Activated CD8-positive, alpha-beta T cell treated with anti-CD3 and anti-CD28 coated beads, Interleukin-2, amount 10 ng/mL, durations not matched to agents 7 days and 5 days (primary cell): ENCODE measurements around the gene ACVR1B. TPM values are rescaled to one million over a fixed set of nuclear protein-coding genes. Genes with fewer than 3 reads are reported as not detected.

Experiments
- ATAC-seq: fragments of 150-1000 bp; cut with Tn5 transposase; one replicate; pipeline ENCODE4 v1.10.0; 2021; ENCODE audit warnings: moderate library complexity
- CTCF ChIA-PET: fragments of 350-600 bp; sonication (Branson Sonifier 250); formaldehyde crosslinking; loops from one replicate; lab custom pipeline; 2021; ENCODE audit warnings: antibody characterized with exemption; lab: Charles Lee
- POLR2A ChIA-PET: fragments of 350-600 bp; sonication (Branson Sonifier 250); formaldehyde crosslinking; loops from one replicate; lab custom pipeline; 2021; ENCODE audit warnings: antibody characterized with exemption; lab: Charles Lee
- DNase-seq: peaks from one replicate; pipeline ENCODE4 v3.0.0-alpha.2; 2020
- H3K27ac Mint-ChIP-seq: one replicate; pipeline ENCODE4 v1.8.0; 2021; ENCODE audit warnings: mild to moderate bottlenecking, mixed read lengths
- H3K27me3 Mint-ChIP-seq: one replicate; pipeline ENCODE4 v1.8.0; 2021; ENCODE audit warnings: low read depth, mixed read lengths
- H3K36me3 Mint-ChIP-seq: one replicate; pipeline ENCODE4 v1.8.0; 2021; ENCODE audit warnings: low read depth, mixed read lengths
- H3K4me1 Mint-ChIP-seq: one replicate; pipeline ENCODE4 v1.8.0; 2021; ENCODE audit warnings: low read depth, mixed read lengths
- H3K4me3 Mint-ChIP-seq: one replicate; pipeline ENCODE4 v1.8.0; 2021; ENCODE audit warnings: mild to moderate bottlenecking, mixed read lengths
- H3K9me3 Mint-ChIP-seq: one replicate; pipeline ENCODE4 v1.8.0; 2022; ENCODE audit warnings: mixed read lengths; ENCODE audit not compliant: insufficient read depth
- total RNA-seq, 2 experiments: library from RNA; stranded (reverse); gene quantifications; one replicate each; pipeline ENCODE4 v1.2.3, GENCODE V29; 2021

Gene ACVR1B
- total RNA-seq, 2 experiments from 2014 or later: 7.8 to 8.8 TPM

DNA sequence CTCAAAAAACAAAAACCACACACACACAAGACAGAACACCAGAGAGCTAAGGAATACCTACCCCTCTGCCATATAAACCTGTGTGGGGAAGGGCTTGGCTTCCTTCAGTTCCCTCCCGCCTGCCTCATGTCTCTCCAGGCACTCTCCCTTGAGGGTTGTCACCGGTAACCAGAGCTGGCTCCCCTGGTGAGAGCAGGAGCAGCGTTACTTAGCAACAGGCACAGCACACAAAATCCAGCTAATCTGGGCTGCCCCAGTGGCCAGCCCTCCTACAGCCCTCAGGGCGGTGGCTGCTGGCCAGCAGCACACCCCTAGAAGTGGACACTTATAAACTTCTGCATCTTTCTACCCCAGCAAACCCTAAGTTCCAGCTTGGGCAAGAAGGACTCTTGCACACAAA, 78.2 kb downstream of the ACVR1B start:
- Mint-ChIP-seq H3K4me1 (peaks cover 43% of the 10 kb centered on the region), H3K36me3 (no peaks in the 10 kb centered on the region), H3K27me3 (peaks cover 2% of the 10 kb centered on the region), H3K27ac (no peak overlapping the region), H3K9me3 (no peaks in the 10 kb centered on the region), H3K4me3 (no peak overlapping the region)
- ATAC-seq: no peak
- no peak for DNase-seq
- POLR2A ChIA-PET: no interaction called here
- CTCF ChIA-PET: interaction anchor here (0.9 to 14.5 kb wide), 6 partner anchors 21 to 95 kb away, joined by 3 to 486 read pairs (median 5); partner anchors contain the start of genes ATG101, NR4A1 and SMIM41

DNA sequence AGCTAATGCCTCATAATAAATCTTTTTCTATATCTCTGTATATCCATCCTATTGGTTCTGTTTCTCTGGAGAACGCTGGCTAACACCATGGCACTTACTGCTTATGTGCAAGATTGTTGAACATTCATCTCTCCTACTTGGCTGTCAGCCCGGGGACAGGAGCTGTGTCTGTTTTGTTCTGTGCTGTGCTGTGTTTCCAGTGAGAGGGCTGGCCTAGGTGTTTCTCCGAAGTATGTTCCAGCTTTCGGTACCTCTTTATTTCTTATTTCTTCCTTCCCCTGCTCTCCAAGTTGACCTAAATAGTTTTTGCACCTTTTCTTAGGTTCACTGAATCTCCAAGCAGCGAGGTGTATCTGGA, 80.9 kb downstream of the ACVR1B start:
- H3K27ac Mint-ChIP-seq: peak overlapping the region; percentile 83
- peak; percentile 7 for ATAC-seq
- no peaks in the 10 kb centered on the region for H3K9me3 Mint-ChIP-seq
- no peak for DNase-seq
- H3K36me3 Mint-ChIP-seq: no peaks in the 10 kb centered on the region
- CTCF ChIA-PET: interaction anchor here (0.7 to 18.7 kb wide), 16 partner anchors 8 to 89 kb away, joined by 3 to 486 read pairs (median 6); partner anchors contain the start of genes ATG101, NR4A1 and SMIM41
- peak overlapping the region; percentile 73 for H3K4me3 Mint-ChIP-seq
- H3K4me1 Mint-ChIP-seq: peaks cover 37% of the 10 kb centered on the region
- POLR2A ChIA-PET: interaction anchor here (0.8 to 2.4 kb wide), 4 partner anchors 11 to 56 kb away, joined by 3 to 10 read pairs (median 3); partner anchors contain the start of genes ATG101 and NR4A1
- H3K27me3 Mint-ChIP-seq: peaks cover 11% of the 10 kb centered on the region

DNA sequence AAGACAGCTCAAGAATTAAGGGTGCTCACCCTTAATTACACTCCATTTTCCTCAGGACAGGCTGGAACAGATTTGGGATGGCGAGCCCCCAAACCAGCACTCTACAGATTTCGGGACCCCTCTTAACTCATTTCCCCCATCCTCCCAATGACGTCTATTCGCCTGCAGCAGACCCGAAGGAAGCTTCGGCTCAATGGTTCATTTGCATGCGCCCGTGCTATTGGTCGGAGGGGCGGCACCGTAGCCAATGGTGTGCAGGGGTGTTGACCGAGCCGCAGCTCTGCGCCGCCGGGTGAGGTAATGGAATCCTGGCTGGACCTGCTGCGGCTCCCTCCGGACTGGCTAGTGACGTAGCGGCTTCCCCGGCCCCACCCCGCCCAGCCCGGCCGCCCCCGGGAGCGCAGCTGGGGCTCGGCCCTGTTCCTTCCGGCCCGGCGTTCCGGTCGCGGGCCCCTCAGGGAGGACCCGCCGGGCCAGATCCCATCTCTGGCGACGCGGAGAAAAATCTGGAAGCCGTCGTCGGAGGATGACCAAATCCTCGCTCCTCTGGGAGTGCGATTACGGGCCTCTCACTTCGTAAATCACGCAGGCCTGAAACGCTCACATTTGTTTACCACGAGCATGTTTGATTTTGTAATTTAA, 81.4 kb downstream of the ACVR1B start:
- CTCF ChIA-PET: interaction anchor here (0.7 to 18.7 kb wide), 16 partner anchors 8 to 89 kb away, joined by 3 to 486 read pairs (median 6); partner anchors contain the start of genes ATG101, NR4A1 and SMIM41
- H3K9me3 Mint-ChIP-seq: no peaks in the 10 kb centered on the region
- peak; percentile 91 for ATAC-seq
- peaks cover 39% of the 10 kb centered on the region for H3K4me1 Mint-ChIP-seq
- POLR2A ChIA-PET: interaction anchor here (0.8 to 2.4 kb wide), 4 partner anchors 8 to 55 kb away, joined by 3 to 10 read pairs (median 4); partner anchors contain the start of gene NR4A1
- H3K27ac Mint-ChIP-seq: peak overlapping the region; percentile 84
- peaks cover 11% of the 10 kb centered on the region for H3K27me3 Mint-ChIP-seq
- H3K4me3 Mint-ChIP-seq: peak overlapping the region; percentile 73
- no peaks in the 10 kb centered on the region for H3K36me3 Mint-ChIP-seq
- peak; percentile 95 for DNase-seq

DNA sequence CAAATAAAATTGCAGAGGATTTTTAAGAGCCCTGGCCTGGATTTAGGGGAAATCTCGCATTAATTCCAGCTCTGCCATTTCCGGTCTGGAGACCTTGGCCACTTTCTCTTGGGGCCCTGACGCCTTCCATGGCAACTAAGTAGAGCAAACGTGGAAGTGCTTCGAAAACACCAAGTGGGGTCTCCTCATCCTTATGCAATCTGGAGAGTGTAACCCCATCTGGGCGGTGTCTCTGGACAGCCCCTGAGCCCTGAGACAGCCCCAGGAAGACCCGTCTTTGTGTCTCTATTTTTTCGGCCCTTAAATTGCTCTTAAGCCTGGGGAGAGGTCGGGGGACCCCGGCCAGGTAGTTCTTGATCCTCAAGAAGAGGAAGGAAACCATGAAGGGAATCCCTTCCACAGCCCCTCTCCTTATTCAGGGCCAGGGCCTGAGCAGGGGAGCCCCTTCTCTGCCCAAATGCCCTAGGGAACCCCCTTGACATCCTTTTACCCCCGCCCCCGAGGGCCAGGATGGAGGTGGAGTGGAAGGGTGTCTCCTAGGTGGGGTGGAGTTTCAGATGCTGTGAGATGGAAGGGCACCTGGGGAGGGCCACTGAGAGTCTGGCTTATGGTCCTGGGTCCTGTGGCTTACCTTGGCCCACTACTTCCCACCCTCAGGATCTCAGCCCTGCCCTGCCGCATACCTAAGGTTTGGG, 82.1 kb downstream of the ACVR1B start:
- Mint-ChIP-seq H3K4me3 (peak overlapping the region; percentile 73), H3K9me3 (no peaks in the 10 kb centered on the region), H3K36me3 (no peaks in the 10 kb centered on the region), H3K27ac (peak overlapping the region; percentile 84), H3K27me3 (peaks cover 14% of the 10 kb centered on the region), H3K4me1 (peaks cover 44% of the 10 kb centered on the region)
- ChIA-PET CTCF (interaction anchor here (1.0 to 18.7 kb wide), 12 partner anchors 9 to 88 kb away, joined by 4 to 486 read pairs (median 8); partner anchors contain the start of genes ATG101, NR4A1 and SMIM41), POLR2A (interaction anchor here (1.1 to 2.4 kb wide), 2 partner anchors 9 to 17 kb away, joined by 4 to 10 read pairs; partner anchors contain the start of gene NR4A1)
- DNase-seq: no peak
- no peak for ATAC-seq

DNA sequence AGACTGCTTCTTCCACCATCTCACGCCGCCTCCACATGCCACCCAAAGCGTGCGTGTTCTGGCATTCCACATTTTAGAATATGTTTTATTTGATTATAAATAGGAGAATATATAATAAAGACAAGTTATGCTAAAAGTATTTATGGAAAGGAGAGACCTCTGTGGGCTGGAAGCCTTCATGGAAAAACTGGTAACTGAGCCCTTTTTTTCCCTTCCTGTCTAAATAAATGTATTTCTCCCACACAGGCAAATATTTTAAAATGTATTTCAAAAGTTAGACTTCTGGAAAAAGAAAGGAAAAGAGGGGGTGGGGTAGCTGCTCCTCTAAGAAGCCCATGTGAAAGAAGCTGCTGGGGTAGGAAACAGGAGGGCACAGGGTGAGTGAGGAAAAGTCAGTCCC, 83.7 kb downstream of the ACVR1B start:
- CTCF ChIA-PET: interaction anchor here (1.4 to 18.7 kb wide), 2 partner anchors 11 to 35 kb away, joined by 4 to 290 read pairs; partner anchors contain the start of gene ATG101

DNA sequence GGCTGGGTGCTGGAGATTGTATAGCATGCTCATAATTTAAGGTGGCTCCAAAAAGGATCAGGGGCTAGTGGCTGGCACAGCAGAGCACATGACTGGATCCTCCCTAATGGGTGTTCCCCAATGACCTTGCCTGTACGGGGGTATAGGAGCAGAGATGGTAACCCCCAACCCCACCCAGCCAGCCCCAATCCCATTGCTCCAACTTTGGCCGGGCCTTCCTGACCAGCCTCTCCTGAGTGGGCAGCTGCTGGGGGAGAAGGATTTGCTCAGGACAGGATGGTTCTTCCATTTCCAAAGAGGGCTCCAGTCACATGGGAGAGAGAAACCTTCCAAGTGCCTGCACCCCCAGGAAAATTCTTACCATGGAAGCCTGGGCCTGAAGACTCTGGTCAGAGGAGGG, 84.4 kb downstream of the ACVR1B start:
- no peak for ATAC-seq
- peaks cover 50% of the 10 kb centered on the region for H3K4me1 Mint-ChIP-seq

More for the DNA sequence above, 83.7 kb downstream of the ACVR1B start:
- Mint-ChIP-seq H3K27ac (no peak overlapping the region), H3K27me3 (peaks cover 14% of the 10 kb centered on the region), H3K36me3 (no peaks in the 10 kb centered on the region), H3K4me3 (no peak overlapping the region), H3K4me1 (peaks cover 49% of the 10 kb centered on the region), H3K9me3 (no peaks in the 10 kb centered on the region)
- DNase-seq: no peak
- POLR2A ChIA-PET: no interaction called here
- no peak for ATAC-seq

DNA sequence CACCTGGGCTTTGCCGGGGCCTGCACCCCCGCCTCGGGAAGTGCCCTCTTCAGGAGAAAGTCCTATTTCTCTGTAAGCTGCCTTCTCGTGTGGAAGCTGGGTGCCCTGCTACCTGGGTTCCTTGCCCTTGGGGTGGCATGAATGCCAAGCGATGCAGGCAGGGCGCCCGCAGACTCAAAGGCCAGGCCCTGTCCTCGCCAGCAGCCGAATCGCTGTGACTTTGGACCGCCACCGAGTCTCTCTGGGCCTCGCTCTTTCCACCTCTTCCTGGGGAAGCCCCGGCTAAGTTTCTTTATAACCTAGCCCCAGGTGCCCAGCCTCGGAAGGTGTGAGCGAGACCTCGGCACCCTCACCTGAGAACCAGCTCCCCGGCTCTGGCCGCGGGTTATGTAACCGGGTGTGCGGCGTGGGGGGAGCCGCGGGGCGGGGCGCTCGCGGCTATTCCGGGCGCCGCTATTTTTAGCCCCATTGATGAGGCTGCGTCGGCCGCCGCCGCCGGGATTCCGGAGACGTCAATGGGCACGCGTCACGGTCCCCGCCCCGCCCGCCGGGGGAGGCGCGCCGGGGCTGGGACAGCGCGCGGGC, 85.2 kb downstream of the ACVR1B start:
- Mint-ChIP-seq H3K27ac (no peak overlapping the region), H3K9me3 (no peaks in the 10 kb centered on the region), H3K4me1 (peaks cover 55% of the 10 kb centered on the region), H3K36me3 (no peaks in the 10 kb centered on the region), H3K4me3 (peak overlapping the region; percentile 61), H3K27me3 (peaks cover 14% of the 10 kb centered on the region)
- POLR2A ChIA-PET: interaction anchor here (1.9 kb wide), 1 partner anchor 15 kb away, joined by 8 read pairs; the partner anchor contains the start of gene NR4A1
- DNase-seq (peak; percentile 84), ATAC-seq (peak; percentile 52)
- CTCF ChIA-PET: interaction anchor here (1.8 to 18.7 kb wide), 3 partner anchors 13 to 46 kb away, joined by 5 to 290 read pairs (median 6); partner anchors contain the start of gene ATG101

More for the DNA sequence above, 84.4 kb downstream of the ACVR1B start:
- CTCF ChIA-PET: interaction anchor here (1.8 to 18.7 kb wide), 3 partner anchors 12 to 47 kb away, joined by 5 to 290 read pairs (median 6); partner anchors contain the start of gene ATG101
- H3K27ac Mint-ChIP-seq: no peak overlapping the region
- POLR2A ChIA-PET: interaction anchor here (1.9 kb wide), 1 partner anchor 15 kb away, joined by 8 read pairs; the partner anchor contains the start of gene NR4A1
- DNase-seq: no peak
- no peaks in the 10 kb centered on the region for H3K9me3 Mint-ChIP-seq
- H3K36me3 Mint-ChIP-seq: no peaks in the 10 kb centered on the region
- peak overlapping the region; percentile 61 for H3K4me3 Mint-ChIP-seq
- H3K27me3 Mint-ChIP-seq: peaks cover 14% of the 10 kb centered on the region

DNA sequence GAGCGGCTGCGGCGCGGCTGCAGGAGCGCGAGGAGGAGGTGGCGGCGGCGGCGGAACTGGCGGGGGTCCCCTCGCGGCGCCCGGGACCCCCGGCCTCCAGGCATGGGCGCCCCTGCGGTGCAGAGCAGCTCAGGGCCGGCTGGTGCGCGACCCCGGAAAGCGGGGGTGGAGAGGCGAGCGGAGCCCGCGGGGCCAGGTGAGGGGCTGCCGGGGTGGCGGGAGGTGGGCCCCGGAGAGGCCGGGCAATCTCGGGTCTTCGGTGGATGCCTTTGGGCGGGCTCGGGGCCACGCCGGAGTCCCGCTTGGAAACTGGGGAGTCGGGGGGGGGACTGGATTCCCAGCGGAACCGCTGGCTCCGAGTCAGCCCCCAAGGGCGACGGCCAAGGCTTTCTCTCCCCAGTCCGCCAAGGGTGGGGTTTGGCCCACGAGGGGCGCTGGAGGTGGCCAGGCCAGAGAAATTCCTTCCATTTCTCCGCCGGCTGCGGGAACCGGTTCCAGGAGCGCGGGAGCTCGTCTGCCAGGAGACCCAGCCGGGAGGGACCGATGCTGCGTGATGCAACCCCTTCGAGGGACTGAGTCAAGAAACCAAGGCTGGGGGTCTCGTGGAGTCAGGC, 85.9 kb downstream of the ACVR1B start:
- no peak for DNase-seq
- Mint-ChIP-seq H3K9me3 (no peaks in the 10 kb centered on the region), H3K4me1 (peaks cover 60% of the 10 kb centered on the region), H3K27me3 (peaks cover 12% of the 10 kb centered on the region), H3K27ac (no peak overlapping the region), H3K36me3 (no peaks in the 10 kb centered on the region), H3K4me3 (peak overlapping the region; percentile 52)
- POLR2A ChIA-PET: interaction anchor here (1.9 kb wide), 1 partner anchor 14 kb away, joined by 8 read pairs; the partner anchor contains the start of gene NR4A1
- CTCF ChIA-PET: interaction anchor here (1.8 to 18.7 kb wide), 3 partner anchors 13 to 46 kb away, joined by 5 to 290 read pairs (median 6); partner anchors contain the start of gene ATG101
- peak; percentile 2 for ATAC-seq

DNA sequence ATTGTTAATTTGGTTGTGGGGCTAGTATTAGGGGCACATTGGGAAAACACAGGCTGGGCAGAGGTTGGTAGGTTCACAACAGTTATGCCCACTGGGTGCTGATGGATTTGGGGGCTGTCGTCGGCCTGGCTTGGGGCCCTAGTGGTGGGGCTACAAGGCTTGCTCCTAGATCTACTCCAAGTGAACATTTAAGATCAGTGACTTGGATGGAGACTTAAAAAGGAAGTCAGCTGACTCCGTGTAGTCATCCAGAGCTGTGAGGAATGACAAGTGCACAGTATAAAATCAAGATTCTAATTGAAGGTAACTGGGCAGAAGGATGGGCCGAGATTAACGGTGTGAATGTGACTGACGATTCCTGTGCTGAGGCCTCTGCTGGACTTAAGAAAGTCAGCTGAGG, 86.9 kb downstream of the ACVR1B start:
- H3K9me3 Mint-ChIP-seq: no peaks in the 10 kb centered on the region
- H3K4me1 Mint-ChIP-seq: peaks cover 60% of the 10 kb centered on the region
- H3K27me3 Mint-ChIP-seq: peaks cover 12% of the 10 kb centered on the region
- CTCF ChIA-PET: interaction anchor here (0.8 to 18.7 kb wide), 6 partner anchors 13 to 45 kb away, joined by 3 to 290 read pairs (median 4); partner anchors contain the start of gene ATG101
- no peak for ATAC-seq
- no peaks in the 10 kb centered on the region for H3K36me3 Mint-ChIP-seq
- DNase-seq: no peak
- H3K27ac Mint-ChIP-seq: no peak overlapping the region
- H3K4me3 Mint-ChIP-seq: peak overlapping the region; percentile 44
- POLR2A ChIA-PET: no interaction called here

DNA sequence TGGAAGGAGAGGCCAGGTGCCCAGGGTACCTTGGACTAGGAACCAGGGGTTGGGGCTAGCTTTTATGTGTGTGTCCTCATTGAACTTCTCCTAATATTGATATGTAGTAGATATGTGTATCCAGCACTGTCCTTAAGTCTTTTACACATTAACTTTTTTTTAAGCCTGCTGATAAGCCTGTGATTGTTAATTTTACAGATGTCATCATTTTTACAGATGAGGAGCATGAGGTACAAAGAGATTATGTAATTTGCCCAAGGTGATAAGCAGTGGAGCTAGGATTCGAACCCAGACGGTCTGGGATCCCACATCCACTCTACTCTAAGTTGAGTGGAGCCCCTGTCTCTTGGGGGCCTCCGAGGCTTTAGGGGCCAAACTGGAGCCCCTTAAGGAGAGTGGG, 89.5 kb downstream of the ACVR1B start:
- H3K4me3 Mint-ChIP-seq: no peak overlapping the region
- H3K9me3 Mint-ChIP-seq: no peaks in the 10 kb centered on the region
- no peak overlapping the region for H3K27ac Mint-ChIP-seq
- DNase-seq (no peak), ATAC-seq (no peak)
- ChIA-PET CTCF (interaction anchor here (1.2 to 18.7 kb wide), 3 partner anchors 9 to 17 kb away, joined by 4 to 290 read pairs (median 6); partner anchors contain the start of gene NR4A1), POLR2A (interaction anchor here (0.9 kb wide), 1 partner anchor 10 kb away, joined by 5 read pairs; the partner anchor contains the start of gene NR4A1)
- no peaks in the 10 kb centered on the region for H3K36me3 Mint-ChIP-seq
- H3K4me1 Mint-ChIP-seq: peaks cover 53% of the 10 kb centered on the region
- peaks cover 6% of the 10 kb centered on the region for H3K27me3 Mint-ChIP-seq
